Motor neuron (in vitro differentiated cells): Measurements from ENCODE around the gene PRKN. TPM values are rescaled to one million over a fixed set of nuclear protein-coding genes. Genes with fewer than 3 reads are reported as not detected.
"Not testable (repeated sequence)": the region's sequence is repeated elsewhere in the genome, so short reads cannot be mapped to it uniquely, and the experiment has no call there.

Source experiments
- ATAC-seq, 8 experiments: fragments of 200-7000 bp; cut with Tn5 transposase; replicated peaks in 6 of 8; 2 replicates each; pipeline ENCODE4 v1.8.0; 2021; ENCODE audit warnings: mild to moderate bottlenecking in 8 of 8, moderate library complexity in 8 of 8
- H3K27ac ChIP-seq, 2 donors: fragments of 250-450 bp; sonication (Bioruptor Pico); 2 replicates each; pipeline ENCODE4 v1.9.0; 2021; ENCODE audit warnings: antibody characterized with exemption in 2 of 2, mild to moderate bottlenecking in 2 of 2, moderate library complexity in 1 of 2
- H3K4me1 ChIP-seq, 2 donors: fragments of 250-450 bp; sonication (Bioruptor Pico); replicated peaks in 1 of 2; 2 replicates each; pipeline ENCODE4 v1.6.1; 2021; ENCODE audit warnings: antibody characterized with exemption in 2 of 2, mild to moderate bottlenecking in 2 of 2, moderate library complexity in 1 of 2
- H3K4me3 ChIP-seq, 5 donors: fragments of 250-450 bp; sonication (Bioruptor Pico); 2 replicates each; pipeline ENCODE4 v1.9.0; 2021; ENCODE audit warnings: antibody characterized with exemption in 5 of 5, mild to moderate bottlenecking in 5 of 5, moderate library complexity in 4 of 5
- WGBS, 10 experiments: fragments of 450-650 bp; shearing (Covaris generic); methylation state at CpG; one replicate each; pipeline ENCODE4 v1.0.0; 2022; 5-methylcytosine and 5-hydroxymethylcytosine counted together
- in situ Hi-C, 9 experiments: fragments of 400-800 bp; cut with MboI; loops; one replicate each; pipeline ENCODE4 v1.15.0; 2021; ENCODE audit warnings: low sequenced_read_pairs in 9 of 9, low pct_unique_long_range_greater_than_20kb in 2 of 9; ENCODE audit not compliant: unreplicated experiment in 9 of 9
- total RNA-seq, 8 experiments: library from RNA; unstranded; fragments of 300-600 nt; gene quantifications; 2 replicates each; pipeline versions ENCODE4 v1.2.3 to v1.2.4, GENCODE V29; 2022

The PRKN gene
- total RNA-seq, 8 experiments from 2014 or later = 0.71 to 8.1 (median 2.9) TPM

- in situ Hi-C loops = no loop called here
- ATAC-seq = no peak
- peaks cover 18 to 24% of the 10 kb centered on the region in 2 donors for H3K4me1 ChIP-seq
- WGBS, 10 experiments = 71 to 100% (median 88%) methylated on average over 3 to 13 of the region's 18 CpGs; no CpG with 5 or more reads in 1 of the 10 experiments
- H3K27ac ChIP-seq = no peak overlapping the region
- H3K4me3 ChIP-seq = no peak overlapping the region
Observed at GRCh38 chr6:161833099-161833860, 894.3 kb downstream of the PRKN start.

GRCh38 chr6:161832622-161833021, 894.9 kb downstream of the PRKN start:
- 50 to 100% (median 71%) methylated on average over 2 to 8 of the region's 12 CpGs; no CpG with 5 or more reads in 4 of the 10 experiments for WGBS, 10 experiments
- H3K4me1 ChIP-seq = peaks cover 18 to 24% of the 10 kb centered on the region in 2 donors
- no peak overlapping the region for H3K4me3 ChIP-seq
- in situ Hi-C loops = no loop called here
- H3K27ac ChIP-seq = no peak overlapping the region
- ATAC-seq = no peak

- in situ Hi-C loops = no loop called here
- ATAC-seq = peak in 3 of 8 experiments; percentile 31 to 50 (median 34)
Observed at GRCh38 chr6:161830866-161831616, 896.5 kb downstream of the PRKN start.

GRCh38 chr6:161829291-161829729, 898.3 kb downstream of the PRKN start:
- Histone ChIP-seq H3K4me3 (no peak overlapping the region), H3K27ac (no peak overlapping the region), H3K4me1 (peaks cover 0 to 2% of the 10 kb centered on the region in 2 donors)
- peak in 1 of 8 experiments; percentile 54 for ATAC-seq
- 13 to 83% (median 72%) methylated on average over 1 to 9 of the region's 9 CpGs; no CpG with 5 or more reads in 2 of the 10 experiments for WGBS, 10 experiments
- in situ Hi-C loops = no loop called here

More at GRCh38 chr6:161830866-161831616, 896.5 kb downstream of the PRKN start:
- Histone ChIP-seq H3K4me1 (peaks cover 11% of the 10 kb centered on the region in 2 donors), H3K27ac (no peak overlapping the region), H3K4me3 (no peak overlapping the region)
- whole genome bisulfite sequencing, 10 experiments = 35 to 100% (median 54%) methylated on average over 2 to 5 of the region's 6 CpGs; no CpG with 5 or more reads in 1 of the 10 experiments

- in situ Hi-C loops = no loop called here
- Histone ChIP-seq H3K4me1 (peaks cover 0 to 2% of the 10 kb centered on the region in 2 donors), H3K27ac (no peak overlapping the region), H3K4me3 (no peak overlapping the region)
- no peak for ATAC-seq
- WGBS, 10 experiments = 51 to 100% (median 74%) methylated on average over 1 to 5 of the region's 9 CpGs; no CpG with 5 or more reads in 2 of the 10 experiments
Observed at GRCh38 chr6:161828355-161828754, 899.2 kb downstream of the PRKN start.

GRCh38 chr6:161826512-161826911, 901.1 kb downstream of the PRKN start:
- no peak overlapping the region for H3K27ac ChIP-seq
- peaks cover 0 to 2% of the 10 kb centered on the region in 2 donors for H3K4me1 ChIP-seq
- no peak for ATAC-seq
- 28 to 100% (median 90%) methylated on average over 4 to 6 of the region's 6 CpGs for WGBS, 10 experiments
- H3K4me3 ChIP-seq = no peak overlapping the region
- in situ Hi-C loops = no loop called here

GRCh38 chr6:161822204-161822603, 905.4 kb downstream of the PRKN start:
- ATAC-seq, H3K4me3 ChIP-seq, H3K4me1 ChIP-seq, in situ Hi-C loops, H3K27ac ChIP-seq: not testable (repeated sequence)
- WGBS, 10 experiments = 89 to 97% (median 94%) methylated on average over 3 to 9 of the region's 9 CpGs; no CpG with 5 or more reads in 1 of the 10 experiments

- in situ Hi-C loops = no loop called here
- 18 to 100% (median 97%) methylated on average over 1 to 4 of the region's 4 CpGs; no CpG with 5 or more reads in 2 of the 10 experiments for WGBS, 10 experiments
- ATAC-seq = no peak
- Histone ChIP-seq H3K4me3 (no peak overlapping the region), H3K27ac (no peak overlapping the region), H3K4me1 (no peaks in the 10 kb centered on the region)
Observed at GRCh38 chr6:161817881-161818280, 909.7 kb downstream of the PRKN start.

- no peak overlapping the region for H3K4me3 ChIP-seq
- WGBS, 10 experiments = 0 to 83% (median 42%) methylated on average over 1 to 4 of the region's 4 CpGs; no CpG with 5 or more reads in 2 of the 10 experiments
- H3K4me1 ChIP-seq = no peaks in the 10 kb centered on the region
- ATAC-seq = no peak
- no peak overlapping the region for H3K27ac ChIP-seq
- in situ Hi-C loops = no loop called here
Observed at GRCh38 chr6:161815965-161816364, 911.6 kb downstream of the PRKN start.

- ATAC-seq = no peak
- Histone ChIP-seq H3K4me1 (no peaks in the 10 kb centered on the region), H3K4me3 (no peak overlapping the region), H3K27ac (no peak overlapping the region)
- in situ Hi-C loops = no loop called here
- WGBS, 10 experiments = 40 to 100% (median 89%) methylated on average over 1 to 8 of the region's 8 CpGs; no CpG with 5 or more reads in 5 of the 10 experiments
Observed at GRCh38 chr6:161813156-161813555, 914.4 kb downstream of the PRKN start.

- Histone ChIP-seq H3K27ac (no peak overlapping the region), H3K4me1 (no peaks in the 10 kb centered on the region), H3K4me3 (no peak overlapping the region)
- 56 to 100% (median 80%) methylated on average over 1 to 2 of the region's 2 CpGs; no CpG with 5 or more reads in 2 of the 10 experiments for WGBS, 10 experiments
- ATAC-seq = no peak
- in situ Hi-C loops = no loop called here
Observed at GRCh38 chr6:161809971-161810370, 917.6 kb downstream of the PRKN start.

- Histone ChIP-seq H3K4me3 (no peak overlapping the region), H3K4me1 (no peaks in the 10 kb centered on the region), H3K27ac (no peak overlapping the region)
- peak in 2 of 8 experiments; percentile 59 to 74 for ATAC-seq
- WGBS, 10 experiments = 40 to 100% (median 89%) methylated on average over 1 of the region's 1 CpG; no CpG with 5 or more reads in 5 of the 10 experiments
- in situ Hi-C loops = no loop called here
Observed at GRCh38 chr6:161804838-161805237, 922.7 kb downstream of the PRKN start.

GRCh38 chr6:161803131-161803530, 924.4 kb downstream of the PRKN start:
- ATAC-seq = no peak
- in situ Hi-C loops = no loop called here
- WGBS, 10 experiments = 17 to 100% (median 80%) methylated on average over 1 to 3 of the region's 3 CpGs; no CpG with 5 or more reads in 1 of the 10 experiments

More at GRCh38 chr6:161803131-161803530, 924.4 kb downstream of the PRKN start:
- H3K27ac ChIP-seq = no peak overlapping the region
- no peaks in the 10 kb centered on the region for H3K4me1 ChIP-seq
- H3K4me3 ChIP-seq = no peak overlapping the region
